H1 (cell line): ENCODE results near the gene AGPAT2. TPM values are rescaled to one million over a fixed set of nuclear protein-coding genes. Genes with fewer than 3 reads are reported as not detected.

ENCODE experiments used
- CTCF ChIA-PET: fragments of 300-600 bp; sonication (Branson Sonifier 250); formaldehyde crosslinking; loops from one replicate; lab custom pipeline; 2021; ENCODE audit not compliant: partially characterized antibody; lab: Charles Lee
- POLR2A ChIA-PET: fragments of 300-600 bp; sonication (Branson Sonifier 250); formaldehyde crosslinking; loops from one replicate; lab custom pipeline; 2021; ENCODE audit warnings: inconsistent platforms; ENCODE audit not compliant: partially characterized antibody; lab: Charles Lee
- DNase-seq, 2 experiments: peaks; one replicate each; pipeline versions ENCODE4 v3.0.0 to v3.0.0-alpha.2; 2010 to 2022; ENCODE audit warnings: low spot score in 2 of 2, low read depth in 1 of 2, mixed read lengths in 1 of 2
- FAIRE-seq: peaks from 2 replicates; lab custom pipeline; 2011; peaks lifted over from hg19 to GRCh38; lab: Jason Lieb, UNC
- H2AFZ ChIP-seq: 2 replicates; pipeline ENCODE4 v1.8.1; 2012; ENCODE audit warnings: low read length, inconsistent platforms
- H2AK5ac ChIP-seq: 2 replicates; pipeline ENCODE4 v1.6.1; 2013; ENCODE audit warnings: low read depth, low read length
- H2BK120ac ChIP-seq: replicated peaks from 2 replicates; pipeline ENCODE3; 2013; ENCODE audit warnings: low read depth, low read length, inconsistent platforms
- H2BK12ac ChIP-seq: 2 replicates; pipeline ENCODE4 v1.6.1; 2013; ENCODE audit warnings: low read depth, low read length
- H2BK15ac ChIP-seq: 2 replicates; pipeline ENCODE4 v1.6.1; 2013; ENCODE audit warnings: low read length
- H2BK20ac ChIP-seq: 2 replicates; pipeline ENCODE4 v1.6.1; 2013; ENCODE audit warnings: low read length
- H2BK5ac ChIP-seq: 2 replicates; pipeline ENCODE4 v1.6.1; 2013; ENCODE audit warnings: low read depth, low read length
- H3K14ac ChIP-seq: 2 replicates; pipeline ENCODE4 v1.6.1; 2013; ENCODE audit warnings: inconsistent platforms; ENCODE audit not compliant: insufficient read length
- H3K18ac ChIP-seq: 2 replicates; pipeline ENCODE4 v1.6.1; 2013; ENCODE audit warnings: low read length; ENCODE audit errors: extremely low read depth
- H3K23ac ChIP-seq: 2 replicates; pipeline ENCODE4 v1.6.1; 2013; ENCODE audit warnings: inconsistent platforms; ENCODE audit not compliant: insufficient read length
- H3K23me2 ChIP-seq: 2 replicates; pipeline ENCODE4 v1.6.1; 2013; ENCODE audit warnings: low read depth, low read length
- H3K27ac ChIP-seq: 2 replicates; pipeline ENCODE4 v1.6.1; 2011; ENCODE audit warnings: low read depth, low read length, inconsistent platforms
- H3K27me3 ChIP-seq, 4 experiments: replicated peaks in 1 of 4; 1 replicate in 1 of 4; 2 replicates in 3 of 4; pipeline versions ENCODE4 v1.6.1 to v1.8.1; 2011 to 2013; ENCODE audit warnings: low read length in 3 of 4, mild to moderate bottlenecking in 3 of 4, inconsistent platforms in 2 of 4, mixed read lengths in 2 of 4, moderate library complexity in 1 of 4; ENCODE audit not compliant: control insufficient read depth in 3 of 4, insufficient read depth in 3 of 4; ENCODE audit errors: extremely low read depth in 1 of 4
- H3K36me3 ChIP-seq, 4 experiments: 2 replicates each; pipeline versions ENCODE4 v1.6.1 to v1.8.1; 2011 to 2013; ENCODE audit warnings: mild to moderate bottlenecking in 4 of 4, low read length in 3 of 4, moderate library complexity in 2 of 4, control low read depth in 1 of 4, inconsistent platforms in 1 of 4; ENCODE audit not compliant: insufficient read depth in 4 of 4, control insufficient read depth in 2 of 4
- H3K4ac ChIP-seq: replicated peaks from 2 replicates; pipeline ENCODE3; 2013; ENCODE audit warnings: low read length, low read depth, mixed read lengths, inconsistent platforms; ENCODE audit not compliant: insufficient read length
- H3K4me1 ChIP-seq, 4 experiments: replicated peaks in 1 of 4; 1 replicate in 1 of 4; 2 replicates in 3 of 4; pipeline versions ENCODE4 v1.6.1 to v1.8.1; 2011 to 2013; ENCODE audit warnings: low read length in 3 of 4, inconsistent platforms in 2 of 4, mixed read lengths in 1 of 4; ENCODE audit not compliant: insufficient read depth in 4 of 4, control insufficient read depth in 3 of 4
- H3K4me2 ChIP-seq, 2 experiments: 2 replicates each; pipeline versions ENCODE4 v1.6.1 to v1.8.1; 2011 to 2013; ENCODE audit warnings: low read depth in 2 of 2, low read length in 2 of 2, control low read depth in 1 of 2, inconsistent platforms in 1 of 2, mild to moderate bottlenecking in 1 of 2; ENCODE audit not compliant: insufficient read depth in 1 of 2
- H3K4me3 ChIP-seq, 4 experiments: fragments of 200-600, 300-600 bp in 1 of 4; sonication (generic), shearing (Covaris generic), sonication (Bioruptor Twin) in 1 of 4; 2 replicates each; pipeline versions ENCODE4 v1.5.1 to v1.8.1; 2011 to 2016; ENCODE audit warnings: low read length in 4 of 4, low read depth in 3 of 4, control low read depth in 2 of 4, inconsistent platforms in 2 of 4, mild to moderate bottlenecking in 2 of 4, mixed read lengths in 1 of 4, moderate library complexity in 1 of 4; ENCODE audit not compliant: insufficient read depth in 2 of 4; ENCODE audit errors: extremely low read depth in 1 of 4
- H3K56ac ChIP-seq: replicated peaks from 2 replicates; pipeline ENCODE3; 2013; ENCODE audit warnings: low read depth, mild to moderate bottlenecking, mixed read lengths, low read length, inconsistent platforms; ENCODE audit not compliant: insufficient read length
- H3K79me1 ChIP-seq: 2 replicates; pipeline ENCODE4 v1.6.1; 2013; ENCODE audit warnings: low read depth, low read length, control low read depth
- H3K79me2 ChIP-seq, 2 experiments: 2 replicates each; pipeline versions ENCODE4 v1.6.1 to v1.8.1; 2012 to 2013; ENCODE audit warnings: low read length in 2 of 2, mild to moderate bottlenecking in 2 of 2, inconsistent platforms in 1 of 2; ENCODE audit not compliant: insufficient read depth in 2 of 2, control insufficient read depth in 1 of 2
- H3K9ac ChIP-seq, 4 experiments: replicated peaks in 1 of 4; 1 replicate in 1 of 4; 2 replicates in 3 of 4; pipeline versions ENCODE4 v1.6.1 to v1.8.1; 2011 to 2013; ENCODE audit warnings: low read depth in 3 of 4, low read length in 3 of 4, control low read depth in 2 of 4, mild to moderate bottlenecking in 2 of 4, moderate library complexity in 2 of 4, inconsistent platforms in 1 of 4; ENCODE audit errors: extremely low read depth in 1 of 4
- H3K9me3 ChIP-seq, 2 experiments: 2 replicates each; pipeline versions ENCODE4 v1.6.1 to v1.8.1; 2012 to 2013; ENCODE audit warnings: mild to moderate bottlenecking in 2 of 2, moderate library complexity in 2 of 2, control low read depth in 1 of 2, inconsistent platforms in 1 of 2, low read depth in 1 of 2, low read length in 1 of 2, mixed read lengths in 1 of 2; ENCODE audit not compliant: insufficient read depth in 2 of 2
- H4K20me1 ChIP-seq, 2 experiments: replicated peaks in 1 of 2; 2 replicates each; pipeline versions ENCODE3 to v1.8.1; 2011 to 2013; ENCODE audit warnings: inconsistent platforms in 2 of 2, low read length in 2 of 2, mild to moderate bottlenecking in 1 of 2; ENCODE audit not compliant: insufficient read depth in 2 of 2, control insufficient read depth in 1 of 2
- H4K5ac ChIP-seq: 2 replicates; pipeline ENCODE4 v1.6.1; 2013; ENCODE audit warnings: low read length, low read depth, mixed read lengths, inconsistent platforms; ENCODE audit not compliant: insufficient read length
- H4K8ac ChIP-seq: 2 replicates; pipeline ENCODE4 v1.8.0; 2013; ENCODE audit warnings: mild to moderate bottlenecking, moderate library complexity, low read length, inconsistent platforms; ENCODE audit not compliant: insufficient read depth; ENCODE audit errors: extremely low read depth
- H4K91ac ChIP-seq: replicated peaks from 2 replicates; pipeline ENCODE3; 2013; ENCODE audit warnings: low read length, mixed read lengths, inconsistent platforms; ENCODE audit not compliant: insufficient read length
- BRCA1 ChIP-seq: IDR thresholded peaks from 2 replicates; pipeline ENCODE4 v1.6.1; 2012; ENCODE audit warnings: low read depth, low read length, improper control_type of control experiment
- TAF7 ChIP-seq: optimal IDR thresholded peaks from 2 replicates; pipeline ENCODE3; 2011; ENCODE audit warnings: low read depth, mild to moderate bottlenecking, inconsistent platforms, low read length, moderate library complexity, borderline replicate concordance
- WGBS, 2 experiments: shearing (Covaris generic) in 1 of 2; methylation state at CpG; one replicate each; pipeline versions ENCODE4 v1.1.6 to v1.1.7; 2013 to 2015; ENCODE audit warnings: low lambda C conversion rate in 2 of 2, mixed read lengths in 2 of 2, inconsistent platforms in 1 of 2, low coverage in 1 of 2, missing lambda C conversion rate in 1 of 2; ENCODE audit not compliant: insufficient replicate concordance in 2 of 2, insufficient coverage in 1 of 2, insufficient read length in 1 of 2; ENCODE audit errors: extremely low coverage in 1 of 2, missing lambda C conversion rate in 1 of 2; 5-methylcytosine and 5-hydroxymethylcytosine counted together
- polyA plus RNA-seq, 7 experiments: library from polyadenylated mRNA; depleted of rRNA in 3 of 7; stranded (reverse) in 5 of 7; unstranded in 2 of 7; fragments of >200 nt in 5 of 7; fragments of 200-250 nt in 2 of 7; gene quantifications; 1 replicate in 5 of 7; 2 replicates in 1 of 7; 4 replicates in 1 of 7; pipeline versions ENCODE4 v1.2.1 to v1.2.3, GENCODE V29; 2011 to 2013; ENCODE audit warnings: missing spikeins in 2 of 7, mixed read lengths in 2 of 7
- total RNA-seq: library from RNA; stranded (reverse); fragmentation: NEBNext Ultra II Directional; extraction: Animal tissue kit (Norgen Biotek cat#: 25700); gene quantifications from 2 replicates; pipeline ENCODE4 v1.2.1, GENCODE V29; 2021

AGPAT2 gene
- total and polyA plus RNA-seq, 2 of the 8 experiments (the other 6 are each of a cell fraction or from before 2014, with no cell fraction given): 31.6 to 37.6 TPM

DNA sequence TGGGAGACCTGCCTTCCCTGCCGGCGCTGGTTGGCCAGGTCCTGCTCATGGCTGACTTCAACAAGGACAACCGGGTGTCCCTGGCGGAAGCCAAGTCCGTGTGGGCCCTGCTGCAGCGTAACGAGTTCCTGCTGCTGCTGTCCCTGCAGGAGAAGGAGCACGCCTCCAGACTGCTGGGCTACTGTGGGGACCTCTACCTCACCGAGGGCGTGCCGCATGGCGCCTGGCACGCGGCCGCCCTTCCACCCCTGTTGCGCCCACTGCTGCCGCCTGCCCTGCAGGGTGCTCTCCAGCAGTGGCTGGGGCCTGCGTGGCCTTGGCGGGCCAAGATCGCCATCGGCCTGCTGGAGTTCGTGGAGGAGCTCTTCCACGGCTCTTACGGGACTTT, 35.7 kb upstream of the AGPAT2 start:
- H4K5ac ChIP-seq: no peak overlapping the region
- DNase-seq: no peak
- no peak overlapping the region for H3K4me2 ChIP-seq
- no peak overlapping the region for H2BK120ac ChIP-seq
- no peak overlapping the region for H2BK12ac ChIP-seq
- H2BK15ac ChIP-seq: no peak overlapping the region
- H3K18ac ChIP-seq: no peak overlapping the region
- WGBS, 2 experiments: 89% methylated on average over 15 of the region's 24 CpGs; no CpG with 5 or more reads in 1 of the 2 experiments
- peaks cover 30 to 52% of the 10 kb centered on the region in 2 experiments for H4K20me1 ChIP-seq
- H4K91ac ChIP-seq: no peak overlapping the region
- no peak overlapping the region; a peak in 2 of 7 replicates for H3K9ac ChIP-seq
- H3K36me3 ChIP-seq: peaks cover 19 to 49% (median 35%) of the 10 kb centered on the region in 4 experiments
- no peak overlapping the region for H3K4ac ChIP-seq
- no peak overlapping the region for H3K56ac ChIP-seq
- H3K14ac ChIP-seq: no peak overlapping the region
- peaks cover 7% of the 10 kb centered on the region for H3K79me1 ChIP-seq
- ChIA-PET POLR2A (interaction anchor here (0.6 to 4.3 kb wide), 4 partner anchors 10 to 125 kb away, joined by 3 to 46 read pairs (median 4); partner anchors contain the start of gene DIPK1B), CTCF (interaction anchor here (1.1 to 1.9 kb wide), 2 partner anchors 10 to 306 kb away, joined by 5 read pairs; partner anchors contain the start of gene DIPK1B)
- H3K27me3 ChIP-seq: no peaks in the 10 kb centered on the region
- H3K27ac ChIP-seq: no peak overlapping the region
- peaks cover 3 to 22% (median 4%) of the 10 kb centered on the region in 4 experiments for H3K4me1 ChIP-seq
- H3K9me3 ChIP-seq: no peaks in the 10 kb centered on the region
- H3K79me2 ChIP-seq: peaks cover 8 to 26% of the 10 kb centered on the region in 2 experiments
- TF ChIP-seq TAF7 (peak; percentile 37), BRCA1 (no peak)
- H4K8ac ChIP-seq: peak overlapping the region; percentile 16; the same call in 1 of the 2 replicates
- peaks cover 6% of the 10 kb centered on the region; the same call in 1 of the 2 replicates for H3K23me2 ChIP-seq
- H3K4me3 ChIP-seq: no peak overlapping the region
- no peak overlapping the region for H3K23ac ChIP-seq
- peak overlapping the region; percentile 24; the same call in 1 of the 2 replicates for H2BK5ac ChIP-seq
- no peak overlapping the region for H2AK5ac ChIP-seq
- H2AFZ ChIP-seq: no peak overlapping the region
- H2BK20ac ChIP-seq: no peak overlapping the region
- FAIRE-seq: no peak
